A549 (cell line): ENCODE data around the gene ABCA7.

Source experiments
- CHD4 ChIP-seq: fragments of 200-600 bp; sonication (generic); IDR thresholded peaks from 2 replicates; pipeline ENCODE4 v1.6.1; 2016; ENCODE audit warnings: antibody characterized with exemption, mild to moderate bottlenecking, borderline replicate concordance
- ESRRA ChIP-seq: fragments of 150-350 bp; IDR thresholded peaks from 2 replicates; pipeline ENCODE4 v1.6.1; 2014; ENCODE audit warnings: mild to moderate bottlenecking, low read length, borderline replicate concordance
- FOSL2 ChIP-seq, 2 experiments: fragments of 450-650 bp in 1 of 2; fragments of >200 bp in 1 of 2; sonication (Bioruptor Twin) in 1 of 2; formaldehyde crosslinking; IDR thresholded peaks; 2 replicates each; pipeline versions ENCODE4 v1.5.0 to v1.6.1; 2016 to 2020; ENCODE audit warnings: mild to moderate bottlenecking in 1 of 2, moderate library complexity in 1 of 2
- JUN ChIP-seq, 2 experiments: fragments of >200 bp; sonication (Bioruptor Twin); formaldehyde crosslinking; IDR thresholded peaks; 2 replicates in 1 of 2; 3 replicates in 1 of 2; pipeline ENCODE4 v1.6.1; 2016 to 2017
- TF ChIP-seq, protein P1 (sequence below): fragments of 200-600 bp; sonication (generic); IDR thresholded peaks from 2 replicates; pipeline ENCODE4 v1.6.1; 2016; ENCODE audit warnings: antibody characterized with exemption, mild to moderate bottlenecking, moderate library complexity
- TF ChIP-seq, protein P2 (sequence below): fragments of >200 bp; sonication (Bioruptor Twin); formaldehyde crosslinking; IDR thresholded peaks from 3 replicates; pipeline ENCODE4 v1.5.1; 2016

- TF ChIP-seq CHD4 (no peak), ESRRA (no peak), FOSL2 (IDR thresholded peaks at IDR 0.05) (no peak), FOSL2 (CRISPR knock-in tag; IDR thresholded peaks at IDR 0.05) (no peak), JUN (IDR thresholded peaks at IDR 0.05) (no peak)
- TF ChIP-seq, protein P1, sequence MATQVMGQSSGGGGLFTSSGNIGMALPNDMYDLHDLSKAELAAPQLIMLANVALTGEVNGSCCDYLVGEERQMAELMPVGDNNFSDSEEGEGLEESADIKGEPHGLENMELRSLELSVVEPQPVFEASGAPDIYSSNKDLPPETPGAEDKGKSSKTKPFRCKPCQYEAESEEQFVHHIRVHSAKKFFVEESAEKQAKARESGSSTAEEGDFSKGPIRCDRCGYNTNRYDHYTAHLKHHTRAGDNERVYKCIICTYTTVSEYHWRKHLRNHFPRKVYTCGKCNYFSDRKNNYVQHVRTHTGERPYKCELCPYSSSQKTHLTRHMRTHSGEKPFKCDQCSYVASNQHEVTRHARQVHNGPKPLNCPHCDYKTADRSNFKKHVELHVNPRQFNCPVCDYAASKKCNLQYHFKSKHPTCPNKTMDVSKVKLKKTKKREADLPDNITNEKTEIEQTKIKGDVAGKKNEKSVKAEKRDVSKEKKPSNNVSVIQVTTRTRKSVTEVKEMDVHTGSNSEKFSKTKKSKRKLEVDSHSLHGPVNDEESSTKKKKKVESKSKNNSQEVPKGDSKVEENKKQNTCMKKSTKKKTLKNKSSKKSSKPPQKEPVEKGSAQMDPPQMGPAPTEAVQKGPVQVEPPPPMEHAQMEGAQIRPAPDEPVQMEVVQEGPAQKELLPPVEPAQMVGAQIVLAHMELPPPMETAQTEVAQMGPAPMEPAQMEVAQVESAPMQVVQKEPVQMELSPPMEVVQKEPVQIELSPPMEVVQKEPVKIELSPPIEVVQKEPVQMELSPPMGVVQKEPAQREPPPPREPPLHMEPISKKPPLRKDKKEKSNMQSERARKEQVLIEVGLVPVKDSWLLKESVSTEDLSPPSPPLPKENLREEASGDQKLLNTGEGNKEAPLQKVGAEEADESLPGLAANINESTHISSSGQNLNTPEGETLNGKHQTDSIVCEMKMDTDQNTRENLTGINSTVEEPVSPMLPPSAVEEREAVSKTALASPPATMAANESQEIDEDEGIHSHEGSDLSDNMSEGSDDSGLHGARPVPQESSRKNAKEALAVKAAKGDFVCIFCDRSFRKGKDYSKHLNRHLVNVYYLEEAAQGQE, result no peak
- TF ChIP-seq, protein P2, sequence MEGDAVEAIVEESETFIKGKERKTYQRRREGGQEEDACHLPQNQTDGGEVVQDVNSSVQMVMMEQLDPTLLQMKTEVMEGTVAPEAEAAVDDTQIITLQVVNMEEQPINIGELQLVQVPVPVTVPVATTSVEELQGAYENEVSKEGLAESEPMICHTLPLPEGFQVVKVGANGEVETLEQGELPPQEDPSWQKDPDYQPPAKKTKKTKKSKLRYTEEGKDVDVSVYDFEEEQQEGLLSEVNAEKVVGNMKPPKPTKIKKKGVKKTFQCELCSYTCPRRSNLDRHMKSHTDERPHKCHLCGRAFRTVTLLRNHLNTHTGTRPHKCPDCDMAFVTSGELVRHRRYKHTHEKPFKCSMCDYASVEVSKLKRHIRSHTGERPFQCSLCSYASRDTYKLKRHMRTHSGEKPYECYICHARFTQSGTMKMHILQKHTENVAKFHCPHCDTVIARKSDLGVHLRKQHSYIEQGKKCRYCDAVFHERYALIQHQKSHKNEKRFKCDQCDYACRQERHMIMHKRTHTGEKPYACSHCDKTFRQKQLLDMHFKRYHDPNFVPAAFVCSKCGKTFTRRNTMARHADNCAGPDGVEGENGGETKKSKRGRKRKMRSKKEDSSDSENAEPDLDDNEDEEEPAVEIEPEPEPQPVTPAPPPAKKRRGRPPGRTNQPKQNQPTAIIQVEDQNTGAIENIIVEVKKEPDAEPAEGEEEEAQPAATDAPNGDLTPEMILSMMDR, result no peak
Observed at GRCh38 chr19:1012334-1012733, 27.6 kb upstream of the ABCA7 start.
